Stimulated activated CD8-positive, alpha-beta memory T cell treated with anti-CD3 and anti-CD28 coated beads, Interleukin-12 subunit alpha, Interleukin-12 subunit beta, amount 100 ng/mL, for 1 hour (primary cell): ENCODE measurements around the gene CADM1.

Experiments used
- DNase-seq: peaks from one replicate; pipeline ENCODE4 v3.0.0-alpha.2; 2020; ENCODE audit warnings: low read depth

The CADM1 gene

GRCh38 chr11:115352805-115353485 is 151.3 kb downstream of the CADM1 start:
- DNase-seq = no peak

DNA sequence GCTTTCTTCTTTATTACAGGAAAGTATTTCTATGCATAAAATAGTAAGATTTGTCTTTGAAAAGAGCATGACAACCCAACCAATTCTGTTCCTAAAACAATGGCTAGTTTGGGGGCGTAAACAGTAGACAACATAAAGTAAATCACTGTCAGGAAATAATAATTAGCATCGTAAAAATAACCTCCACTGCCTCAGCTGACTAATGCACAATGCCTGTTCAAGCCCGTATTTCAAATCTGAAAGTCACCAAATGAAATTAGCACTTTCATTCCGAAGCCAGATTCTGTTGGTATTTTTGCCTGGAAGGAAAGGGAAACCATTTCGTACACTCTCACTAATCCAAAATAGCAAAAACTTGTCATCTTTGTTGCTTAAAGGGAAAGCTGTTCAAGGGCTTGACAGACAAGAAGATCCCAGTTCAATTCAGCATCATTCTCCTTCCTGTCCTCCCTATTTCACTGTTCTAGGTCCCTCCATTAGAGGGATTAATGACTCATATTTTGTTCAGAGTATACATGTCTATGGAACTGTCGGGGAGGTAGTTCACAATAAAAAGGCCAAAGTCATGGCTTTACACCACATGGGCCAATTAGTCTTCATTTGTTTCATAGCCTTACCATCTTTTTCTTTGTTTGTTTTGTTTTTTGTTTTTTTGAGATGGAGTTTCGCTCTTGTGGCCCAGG is 154.7 kb downstream of the CADM1 start:
- no peak for DNase-seq

DNA sequence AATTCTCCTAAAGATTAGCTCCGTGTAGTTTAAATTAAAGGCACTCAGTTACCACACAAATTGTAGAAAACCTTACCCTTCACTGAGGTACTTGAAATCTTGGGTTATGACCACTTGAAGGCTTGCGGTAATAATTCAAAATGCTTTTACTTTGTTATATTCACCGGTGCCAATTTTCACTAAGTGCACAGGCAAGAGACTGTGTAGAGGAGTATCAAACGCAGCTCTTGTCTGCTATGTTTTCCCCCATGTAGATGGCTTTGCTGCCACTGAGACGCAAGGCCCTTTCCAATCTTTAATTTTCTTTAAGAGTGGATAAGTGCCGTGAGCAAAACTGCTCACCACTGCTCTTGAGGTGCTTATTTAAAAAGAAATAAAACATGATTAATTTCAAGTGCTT is 155.8 kb downstream of the CADM1 start:
- no peak for DNase-seq

DNA sequence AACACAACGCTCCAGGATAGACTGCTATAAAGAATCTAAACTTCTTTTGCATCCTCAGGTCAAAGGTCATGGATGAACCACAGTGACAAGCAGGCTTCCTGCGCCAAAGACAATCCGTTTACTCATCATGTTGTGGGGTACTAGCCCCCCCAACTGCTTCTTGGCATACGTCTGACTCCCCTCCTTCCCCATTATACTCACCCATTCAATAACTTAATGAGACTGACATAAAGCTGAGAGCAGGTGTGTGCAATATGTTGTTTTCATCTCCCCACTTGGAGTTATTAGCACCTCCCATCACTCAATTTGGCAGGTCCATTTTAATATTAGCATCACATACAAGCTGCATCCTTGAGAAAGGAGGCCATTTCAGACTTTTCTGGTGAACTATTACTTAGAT is 157.1 kb downstream of the CADM1 start:
- no peak for DNase-seq

- no peak for DNase-seq
Observed at GRCh38 chr11:115345840-115346239, 158.4 kb downstream of the CADM1 start.

- no peak for DNase-seq
Observed at GRCh38 chr11:115345361-115345760, 158.9 kb downstream of the CADM1 start.

- DNase-seq = no peak
Observed at GRCh38 chr11:115344846-115345245, 159.4 kb downstream of the CADM1 start.

- no peak for DNase-seq
Observed at GRCh38 chr11:115342142-115342541, 162.1 kb downstream of the CADM1 start.

- no peak for DNase-seq
Observed at GRCh38 chr11:115340874-115341273, 163.3 kb downstream of the CADM1 start.

DNA sequence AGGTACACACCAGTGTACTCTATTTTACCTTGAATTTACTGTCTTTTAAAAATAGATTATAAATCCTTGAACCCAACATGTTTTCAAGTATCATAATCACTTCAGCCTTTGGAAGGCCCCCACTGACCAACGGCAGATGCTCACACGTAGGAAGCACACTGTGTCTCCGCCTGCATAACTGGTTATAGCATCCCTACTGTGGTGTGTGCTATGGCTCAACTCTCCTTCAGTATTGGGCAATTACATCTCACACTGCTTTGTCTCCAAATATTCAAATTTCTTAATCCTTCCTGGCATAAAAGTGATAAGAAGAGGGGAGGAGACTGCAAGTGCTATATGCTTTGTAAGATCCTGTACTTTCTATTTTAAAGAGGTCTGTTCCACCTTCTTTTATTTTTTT is 165.7 kb downstream of the CADM1 start:
- no peak for DNase-seq

- DNase-seq = no peak
Observed at GRCh38 chr11:115334932-115335788, 169.1 kb downstream of the CADM1 start.

GRCh38 chr11:115333949-115334348 is 170.3 kb downstream of the CADM1 start:
- DNase-seq = no peak

GRCh38 chr11:115333121-115333520 is 171.1 kb downstream of the CADM1 start:
- DNase-seq = no peak

- no peak for DNase-seq
Observed at GRCh38 chr11:115330684-115331482, 173.3 kb downstream of the CADM1 start.

DNA sequence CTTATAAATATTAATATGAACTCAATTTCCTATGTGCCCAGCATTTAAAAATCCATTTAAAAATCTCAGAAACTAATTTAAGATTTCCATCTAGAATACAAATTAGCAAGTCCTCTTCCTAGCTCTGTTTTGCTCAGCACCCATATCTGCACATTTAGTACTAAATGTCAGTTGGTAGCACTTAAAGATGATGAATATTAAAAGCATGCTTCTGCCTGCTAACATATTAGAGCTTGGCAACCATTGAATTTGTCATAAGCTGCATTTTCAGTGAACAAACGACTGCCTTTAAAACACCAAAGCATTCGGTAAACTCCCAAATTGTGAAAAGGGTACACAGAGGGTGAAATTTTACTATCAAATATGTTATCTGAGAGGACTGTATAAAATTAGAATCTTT is 177.7 kb downstream of the CADM1 start:
- no peak for DNase-seq

DNA sequence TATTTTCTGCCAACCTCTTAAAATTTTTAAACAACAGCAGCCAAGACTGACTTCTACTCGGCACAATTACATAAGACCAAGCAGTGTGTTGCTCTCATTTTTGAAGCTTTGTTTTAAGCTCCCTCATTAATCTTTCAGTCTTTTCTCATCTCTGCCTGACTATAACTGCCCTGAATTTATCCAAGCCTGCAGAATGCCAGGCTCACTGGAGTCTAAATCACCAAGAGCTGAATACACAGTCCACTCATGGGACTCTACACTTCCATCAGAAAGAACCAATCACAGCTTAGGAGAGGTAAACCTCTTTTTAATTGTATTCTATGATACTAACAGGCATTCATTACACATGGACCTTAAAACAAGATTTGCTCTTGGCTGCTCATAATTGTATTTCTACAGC is 178.7 kb downstream of the CADM1 start:
- DNase-seq = no peak

DNA sequence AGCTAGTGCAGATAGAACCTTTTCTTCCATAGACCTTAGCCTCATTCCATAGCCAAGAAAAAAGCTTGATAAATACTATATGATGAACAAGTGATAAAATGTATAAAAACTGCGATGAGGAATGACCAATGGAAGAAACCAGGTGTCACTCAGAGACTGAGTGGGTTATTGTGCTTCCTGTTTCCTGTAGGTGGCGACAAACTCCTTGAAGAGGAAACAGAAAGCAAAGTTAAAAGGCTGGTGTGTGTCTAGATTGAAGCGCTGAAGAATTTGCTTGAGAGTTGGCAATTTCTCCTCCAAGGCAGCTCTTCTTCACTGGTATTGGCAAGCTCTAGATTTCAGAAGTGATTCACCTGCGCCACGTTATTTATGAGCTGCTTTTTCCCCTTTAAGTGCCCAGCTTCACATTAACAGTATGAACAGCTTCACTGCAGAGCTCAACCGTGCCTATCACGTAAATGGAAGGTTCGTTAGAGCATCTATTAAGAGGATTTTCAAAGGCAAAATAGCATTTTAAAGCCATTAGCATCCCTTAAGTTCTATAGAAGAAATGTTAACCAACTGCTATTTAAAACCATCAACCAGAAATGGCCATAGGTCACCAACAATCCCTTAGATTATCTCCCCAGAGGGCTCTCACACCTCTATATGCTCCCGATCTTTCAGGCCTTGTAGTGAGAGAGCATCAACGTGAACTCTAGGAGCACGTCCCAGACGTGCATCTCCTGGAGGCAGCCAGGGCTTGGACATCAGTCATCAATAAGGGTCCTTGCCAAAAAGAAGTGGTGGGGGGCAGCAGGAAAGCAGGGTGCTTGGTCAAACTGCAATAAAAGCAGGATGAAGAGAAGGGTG is 179.4 kb downstream of the CADM1 start:
- DNase-seq = no peak

- DNase-seq = no peak
Observed at GRCh38 chr11:115322553-115323203, 181.5 kb downstream of the CADM1 start.

DNA sequence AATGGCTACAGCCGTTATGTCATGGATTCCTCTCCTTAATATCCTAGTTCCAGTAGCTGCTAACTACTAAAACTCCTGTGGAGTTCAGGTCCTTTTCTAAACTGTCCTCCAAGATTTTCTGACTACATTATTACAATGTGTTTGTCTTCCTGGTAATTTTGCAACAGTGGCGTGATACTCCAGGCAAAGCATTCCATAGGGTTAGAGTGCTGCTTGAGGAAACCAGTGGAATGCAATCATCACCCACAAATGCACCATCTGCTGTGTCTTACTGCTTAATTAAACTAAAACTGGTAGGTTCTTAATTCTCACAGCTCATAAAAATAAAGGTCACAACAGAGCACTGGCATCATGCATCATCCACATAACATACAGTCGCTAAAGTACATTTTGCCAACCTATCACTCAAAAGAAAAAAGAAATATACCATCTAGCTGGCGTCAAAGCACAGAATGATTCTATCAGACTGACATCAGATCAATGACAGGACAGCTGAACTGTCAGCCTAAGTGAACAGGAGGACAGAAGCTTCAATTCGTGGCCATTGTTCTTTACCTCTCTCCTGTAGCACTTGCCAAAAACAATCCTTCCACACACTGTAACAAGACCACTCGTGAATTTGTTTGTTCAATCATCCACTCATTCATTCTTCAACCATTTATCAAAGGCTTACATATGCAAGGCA is 182.5 kb downstream of the CADM1 start:
- DNase-seq = no peak
